ENCODE results near the gene PCDHGA5. TPM values are rescaled to one million over a fixed set of nuclear protein-coding genes. Genes with fewer than 3 reads are reported as not detected.
"Not testable (repeated sequence)": the region's sequence is repeated elsewhere in the genome, so short reads cannot be mapped to it uniquely, and the experiment has no call there.

Gene PCDHGA5
- 1.5 TPM for polyA plus RNA-seq
- long read RNA-seq, donor 1: 0 reads
- long read RNA-seq, donor 2, full-length matches to known transcripts: 3 of 3 reads
- long read RNA-seq, donor 2, partial matches to known transcripts: 0 of 3 reads
- long read RNA-seq, donor 2, other reads (novel, unspliced or antisense): 0 of 3 reads
- long read RNA-seq, donor 3: 0 reads
- long read RNA-seq, donor 4: 0 reads
- long read RNA-seq, donor 5, partial matches to known transcripts: 0 of 1 reads
- long read RNA-seq, donor 5, other reads (novel, unspliced or antisense): 0 of 1 reads
- long read RNA-seq, donor 6, partial matches to known transcripts: 0 of 1 reads
- long read RNA-seq, donor 6, other reads (novel, unspliced or antisense): 0 of 1 reads
- long read RNA-seq, donor 7, partial matches to known transcripts: 0 of 1 reads
- long read RNA-seq, donor 7, other reads (novel, unspliced or antisense): 0 of 1 reads
- long read RNA-seq, donor 8: 0 reads
- long read RNA-seq, donor 9: 0 reads
- long read RNA-seq, donor 10, full-length matches to known transcripts: 1 of 1 reads
- long read RNA-seq, donor 10, partial matches to known transcripts: 0 of 1 reads
- long read RNA-seq, donor 10, other reads (novel, unspliced or antisense): 0 of 1 reads
- long read RNA-seq, donor 11: 0 reads

- no peaks in the 10 kb centered on the region for H3K4me1 ChIP-seq (ENCODE audit: control insufficient read depth, insufficient read depth, low read length)
- peaks cover 52% of the 10 kb centered on the region for H3K27me3 ChIP-seq (ENCODE audit: control insufficient read depth, insufficient read depth, low read length)
- peaks cover 43% of the 10 kb centered on the region for H3K9me3 ChIP-seq (ENCODE audit: control insufficient read depth, low read depth, low read length)
- H3K4me3 ChIP-seq (ENCODE audit: low read length): no peak within 1 kb of the TSS
- H3K27ac ChIP-seq (ENCODE audit: low read length): no peak within 1 kb of the TSS
- 40% methylated on average over 2 of the region's 34 CpGs for WGBS (ENCODE audit: insufficient coverage, low lambda C conversion rate)
- no peaks in the 10 kb centered on the region for H3K36me3 ChIP-seq (ENCODE audit: control insufficient read depth, insufficient read depth, low read length)
- no peak for DNase-seq
Observed at GRCh38 chr5:141363952-141364660, at the start of gene PCDHGA5. Gene PCDHGA5, plus strand, starts transcription at chr5:141364162. Its CDS starts 169 bp downstream, at chr5:141364331.

GRCh38 chr5:141316963-141317362, 47.0 kb upstream of the PCDHGA5 start:
- not testable (repeated sequence) for H3K36me3 ChIP-seq (ENCODE audit: control insufficient read depth, insufficient read depth, low read length); H3K27me3 ChIP-seq (ENCODE audit: control insufficient read depth, insufficient read depth, low read length); H3K4me1 ChIP-seq (ENCODE audit: control insufficient read depth, insufficient read depth, low read length); DNase-seq; H3K4me3 ChIP-seq (ENCODE audit: low read length); H3K27ac ChIP-seq (ENCODE audit: low read length)
- WGBS (ENCODE audit: insufficient coverage, low lambda C conversion rate): no CpG with 5 or more reads among the region's 4 CpGs
- H3K9me3 ChIP-seq (ENCODE audit: control insufficient read depth, low read depth, low read length): peaks cover 67% of the 10 kb centered on the region

- DNase-seq: no peak
- Histone ChIP-seq H3K9me3 (ENCODE audit: control insufficient read depth, low read depth, low read length) (peaks cover 56% of the 10 kb centered on the region), H3K4me1 (ENCODE audit: control insufficient read depth, insufficient read depth, low read length) (peaks cover 3% of the 10 kb centered on the region), H3K36me3 (ENCODE audit: control insufficient read depth, insufficient read depth, low read length) (peaks cover 8% of the 10 kb centered on the region), H3K27ac (ENCODE audit: low read length) (no peak overlapping the region), H3K4me3 (ENCODE audit: low read length) (no peak overlapping the region), H3K27me3 (ENCODE audit: control insufficient read depth, insufficient read depth, low read length) (no peaks in the 10 kb centered on the region)
- 89% methylated on average over 3 of the region's 6 CpGs for WGBS (ENCODE audit: insufficient coverage, low lambda C conversion rate)
Observed at GRCh38 chr5:141319202-141319601, 44.8 kb upstream of the PCDHGA5 start.

- no peak for DNase-seq
- peak overlapping the region; percentile 89 for H3K4me3 ChIP-seq (ENCODE audit: low read length)
- peaks cover 8% of the 10 kb centered on the region for H3K36me3 ChIP-seq (ENCODE audit: control insufficient read depth, insufficient read depth, low read length)
- 29% methylated on average over 1 of the region's 5 CpGs for WGBS (ENCODE audit: insufficient coverage, low lambda C conversion rate)
- H3K9me3 ChIP-seq (ENCODE audit: control insufficient read depth, low read depth, low read length): peaks cover 56% of the 10 kb centered on the region
- peaks cover 3% of the 10 kb centered on the region for H3K4me1 ChIP-seq (ENCODE audit: control insufficient read depth, insufficient read depth, low read length)
- no peaks in the 10 kb centered on the region for H3K27me3 ChIP-seq (ENCODE audit: control insufficient read depth, insufficient read depth, low read length)
- H3K27ac ChIP-seq (ENCODE audit: low read length): no peak overlapping the region
Observed at GRCh38 chr5:141319699-141320098, 44.3 kb upstream of the PCDHGA5 start.

- peak; percentile 93 to 94 for DNase-seq
- peaks cover 59% of the 10 kb centered on the region for H3K9me3 ChIP-seq (ENCODE audit: control insufficient read depth, low read depth, low read length)
- WGBS (ENCODE audit: insufficient coverage, low lambda C conversion rate): no CpG with 5 or more reads among the region's 67 CpGs
- H3K4me1 ChIP-seq (ENCODE audit: control insufficient read depth, insufficient read depth, low read length): peaks cover 3% of the 10 kb centered on the region
- peak within 1 kb of the TSS; percentile 89 for H3K4me3 ChIP-seq (ENCODE audit: low read length)
- H3K27me3 ChIP-seq (ENCODE audit: control insufficient read depth, insufficient read depth, low read length): no peaks in the 10 kb centered on the region
- H3K27ac ChIP-seq (ENCODE audit: low read length): peak within 1 kb of the TSS; percentile 96
- peaks cover 8% of the 10 kb centered on the region for H3K36me3 ChIP-seq (ENCODE audit: control insufficient read depth, insufficient read depth, low read length)
Observed at GRCh38 chr5:141320225-141321169, 43.5 kb upstream of the PCDHGA5 start, which contains the start of gene TAF7. Gene TAF7, minus strand, starts transcription at chr5:141320784. Its CDS starts 740 bp downstream, at chr5:141320044.

GRCh38 chr5:141322261-141322660, 41.7 kb upstream of the PCDHGA5 start:
- no peak for DNase-seq
- H3K4me1 ChIP-seq (ENCODE audit: control insufficient read depth, insufficient read depth, low read length): peaks cover 3% of the 10 kb centered on the region
- no peak overlapping the region for H3K27ac ChIP-seq (ENCODE audit: low read length)
- peaks cover 8% of the 10 kb centered on the region for H3K27me3 ChIP-seq (ENCODE audit: control insufficient read depth, insufficient read depth, low read length)
- H3K36me3 ChIP-seq (ENCODE audit: control insufficient read depth, insufficient read depth, low read length): peaks cover 8% of the 10 kb centered on the region
- peaks cover 45% of the 10 kb centered on the region for H3K9me3 ChIP-seq (ENCODE audit: control insufficient read depth, low read depth, low read length)
- H3K4me3 ChIP-seq (ENCODE audit: low read length): no peak overlapping the region
- WGBS (ENCODE audit: insufficient coverage, low lambda C conversion rate): 94% methylated on average over 2 of the region's 3 CpGs

- H3K36me3 ChIP-seq (ENCODE audit: control insufficient read depth, insufficient read depth, low read length): no peaks in the 10 kb centered on the region
- H3K9me3 ChIP-seq (ENCODE audit: control insufficient read depth, low read depth, low read length): peaks cover 19% of the 10 kb centered on the region
- peaks cover 10% of the 10 kb centered on the region for H3K27me3 ChIP-seq (ENCODE audit: control insufficient read depth, insufficient read depth, low read length)
- no peak overlapping the region for H3K4me3 ChIP-seq (ENCODE audit: low read length)
- WGBS (ENCODE audit: insufficient coverage, low lambda C conversion rate): 30% methylated on average over 6 of the region's 27 CpGs
- H3K4me1 ChIP-seq (ENCODE audit: control insufficient read depth, insufficient read depth, low read length): no peaks in the 10 kb centered on the region
- no peak overlapping the region for H3K27ac ChIP-seq (ENCODE audit: low read length)
- peak in 1 of 2 donors; percentile 24 for DNase-seq
Observed at GRCh38 chr5:141326088-141326854, 37.7 kb upstream of the PCDHGA5 start.

GRCh38 chr5:141328231-141328630, 35.7 kb upstream of the PCDHGA5 start:
- H3K27me3 ChIP-seq (ENCODE audit: control insufficient read depth, insufficient read depth, low read length): peaks cover 16% of the 10 kb centered on the region
- DNase-seq: no peak
- no peak overlapping the region for H3K4me3 ChIP-seq (ENCODE audit: low read length)
- H3K9me3 ChIP-seq (ENCODE audit: control insufficient read depth, low read depth, low read length): peaks cover 21% of the 10 kb centered on the region
- H3K27ac ChIP-seq (ENCODE audit: low read length): no peak overlapping the region
- H3K4me1 ChIP-seq (ENCODE audit: control insufficient read depth, insufficient read depth, low read length): no peaks in the 10 kb centered on the region
- no CpG with 5 or more reads among the region's 8 CpGs for WGBS (ENCODE audit: insufficient coverage, low lambda C conversion rate)
- H3K36me3 ChIP-seq (ENCODE audit: control insufficient read depth, insufficient read depth, low read length): no peaks in the 10 kb centered on the region

- H3K36me3 ChIP-seq (ENCODE audit: control insufficient read depth, insufficient read depth, low read length): no peaks in the 10 kb centered on the region
- no peaks in the 10 kb centered on the region for H3K4me1 ChIP-seq (ENCODE audit: control insufficient read depth, insufficient read depth, low read length)
- peaks cover 23% of the 10 kb centered on the region for H3K27me3 ChIP-seq (ENCODE audit: control insufficient read depth, insufficient read depth, low read length)
- 16% methylated on average over 3 of the region's 21 CpGs for WGBS (ENCODE audit: insufficient coverage, low lambda C conversion rate)
- no peak within 1 kb of the TSS for H3K27ac ChIP-seq (ENCODE audit: low read length)
- peaks cover 23% of the 10 kb centered on the region for H3K9me3 ChIP-seq (ENCODE audit: control insufficient read depth, low read depth, low read length)
- no peak within 1 kb of the TSS for H3K4me3 ChIP-seq (ENCODE audit: low read length)
- DNase-seq: no peak
Observed at GRCh38 chr5:141330299-141331080, 33.5 kb upstream of the PCDHGA5 start, which contains the start of gene PCDHGA1. Gene PCDHGA1, plus strand, starts transcription at chr5:141330514.

All from large intestine (tissue), 12 donors.